HepG2 (cell line): Measurements from ENCODE around the gene ERF. TPM values are rescaled to one million over a fixed set of nuclear protein-coding genes. Genes with fewer than 3 reads are reported as not detected.
A peak's percentile ranks its signal among the peaks of the same experiment; 100 is the strongest.

ENCODE experiments used
- ATF1 ChIP-seq: IDR thresholded peaks from 2 replicates; pipeline ENCODE4 v1.6.1; 2016; ENCODE audit warnings: mild to moderate bottlenecking, control low read depth
- ATF7 ChIP-seq, 2 experiments: fragments of 450-650 bp in 1 of 2; sonication (generic) in 1 of 2; formaldehyde crosslinking in 1 of 2; IDR thresholded peaks; 2 replicates each; pipeline versions ENCODE4 v1.4.0 to v1.6.1; 2016 to 2020; ENCODE audit warnings: antibody characterized with exemption in 1 of 2, mild to moderate bottlenecking in 1 of 2, missing genetic modification reagents in 1 of 2
- BRCA1 ChIP-seq: sonication (generic); formaldehyde crosslinking; IDR thresholded peaks from 2 replicates; pipeline ENCODE4 v1.4.0; 2020; ENCODE audit warnings: missing genetic modification reagents
- CBFB ChIP-seq: sonication (generic); formaldehyde crosslinking; IDR thresholded peaks from 2 replicates; pipeline ENCODE4 v1.4.0; 2020; ENCODE audit warnings: missing genetic modification reagents
- CENPBD1 ChIP-seq: sonication (generic); formaldehyde crosslinking; IDR thresholded peaks from 2 replicates; pipeline ENCODE4 v1.8.0; 2022; ENCODE audit warnings: missing genetic modification reagents, low read depth, mild to moderate bottlenecking, borderline replicate concordance
- CREB1 ChIP-seq, 2 experiments: fragments of 450-650 bp in 1 of 2; IDR thresholded peaks; 2 replicates each; pipeline ENCODE4 v1.6.1; 2016 to 2017; ENCODE audit warnings: control low read depth in 1 of 2, mild to moderate bottlenecking in 1 of 2, missing compliant biosample characterization in 1 of 2, missing genetic modification characterization in 1 of 2
- EEA1 ChIP-seq: sonication (generic); formaldehyde crosslinking; IDR thresholded peaks from 2 replicates; pipeline ENCODE4 v1.5.1; 2020; ENCODE audit warnings: mild to moderate bottlenecking, missing genetic modification reagents, borderline replicate concordance
- EP300 ChIP-seq, 3 experiments: sonication (generic) in 1 of 3; formaldehyde crosslinking in 1 of 3; IDR thresholded peaks; 2 replicates each; pipeline versions ENCODE4 v1.5.1 to v1.6.1; 2011 to 2020; ENCODE audit warnings: low read depth in 2 of 3, low read length in 2 of 3, borderline replicate concordance in 1 of 3, improper control_type of control experiment in 1 of 3, mild to moderate bottlenecking in 1 of 3, missing genetic modification reagents in 1 of 3, moderate library complexity in 1 of 3
- FOSL2 ChIP-seq: sonication (generic); formaldehyde crosslinking; IDR thresholded peaks from 2 replicates; pipeline ENCODE4 v1.4.0; 2020; ENCODE audit warnings: missing genetic modification reagents
- GFI1 ChIP-seq: sonication (generic); formaldehyde crosslinking; IDR thresholded peaks from 2 replicates; pipeline ENCODE4 v1.5.0; 2020; ENCODE audit warnings: missing genetic modification reagents, mild to moderate bottlenecking, borderline replicate concordance
- JARID2 ChIP-seq: sonication (generic); formaldehyde crosslinking; IDR thresholded peaks from 2 replicates; pipeline ENCODE4 v1.8.1; 2023; ENCODE audit warnings: missing genetic modification reagents, inconsistent platforms; ENCODE audit not compliant: insufficient replicate concordance
- KLF12 ChIP-seq: sonication (generic); formaldehyde crosslinking; IDR thresholded peaks from 2 replicates; pipeline ENCODE4 v1.4.0; 2020; ENCODE audit warnings: missing genetic modification reagents, borderline replicate concordance
- KMT2A ChIP-seq: sonication (generic); formaldehyde crosslinking; IDR thresholded peaks from 2 replicates; pipeline ENCODE4 v1.4.0; 2020; ENCODE audit warnings: missing genetic modification reagents
- MEIS1 ChIP-seq: sonication (generic); formaldehyde crosslinking; IDR thresholded peaks from 2 replicates; pipeline ENCODE4 v1.9.0; 2021; ENCODE audit warnings: mild to moderate bottlenecking, missing genetic modification reagents, moderate library complexity, borderline replicate concordance
- RCOR2 ChIP-seq: IDR thresholded peaks from 2 replicates; pipeline ENCODE4 v1.6.1; 2016; ENCODE audit warnings: missing biosample characterization, missing genetic modification reagents
- RFXAP ChIP-seq: sonication (generic); formaldehyde crosslinking; IDR thresholded peaks from 2 replicates; pipeline ENCODE4 v1.4.0; 2020; ENCODE audit warnings: missing genetic modification reagents, borderline replicate concordance
- TBX2 ChIP-seq: sonication (generic); formaldehyde crosslinking; IDR thresholded peaks from 2 replicates; pipeline ENCODE4 v1.5.0; 2020; ENCODE audit warnings: missing genetic modification reagents, mild to moderate bottlenecking, borderline replicate concordance
- THAP11 ChIP-seq: IDR thresholded peaks from 2 replicates; pipeline ENCODE4 v1.6.1; 2016; ENCODE audit warnings: missing biosample characterization, missing genetic modification reagents
- ZBTB3 ChIP-seq: sonication (generic); formaldehyde crosslinking; IDR thresholded peaks from 2 replicates; pipeline ENCODE4 v1.4.0; 2020; ENCODE audit warnings: low read depth, mild to moderate bottlenecking, moderate library complexity, missing genetic modification reagents, borderline replicate concordance
- ZEB1 ChIP-seq: IDR thresholded peaks from 2 replicates; pipeline ENCODE4 v1.6.1; 2012; ENCODE audit warnings: mild to moderate bottlenecking, low read depth, inconsistent platforms; ENCODE audit not compliant: insufficient replicate concordance
- ZFP1 ChIP-seq: IDR thresholded peaks from 2 replicates; pipeline ENCODE4 v1.6.1; 2016
- ZFP36L2 ChIP-seq: sonication (generic); formaldehyde crosslinking; IDR thresholded peaks from 2 replicates; pipeline ENCODE4 v1.4.0; 2020; ENCODE audit warnings: missing genetic modification reagents
- ZNF17 ChIP-seq: sonication (generic); formaldehyde crosslinking; IDR thresholded peaks from 2 replicates; pipeline ENCODE4 v1.5.0; 2020; ENCODE audit warnings: mild to moderate bottlenecking, missing genetic modification reagents
- ZNF546 ChIP-seq: sonication (generic); formaldehyde crosslinking; conservative IDR thresholded peaks from 2 replicates; pipeline ENCODE4 v1.8.1; 2023; ENCODE audit warnings: mild to moderate bottlenecking, missing genetic modification reagents
- ZNF75D ChIP-seq: sonication (generic); formaldehyde crosslinking; IDR thresholded peaks from 2 replicates; pipeline ENCODE4 v1.8.1; 2023; ENCODE audit warnings: missing genetic modification reagents, mild to moderate bottlenecking, borderline replicate concordance
- ZZZ3 ChIP-seq: sonication (generic); formaldehyde crosslinking; IDR thresholded peaks from 2 replicates; pipeline ENCODE4 v1.4.0; 2020; ENCODE audit warnings: missing genetic modification reagents, mild to moderate bottlenecking, borderline replicate concordance
- polyA plus RNA-seq, 8 experiments: library from polyadenylated mRNA; depleted of rRNA in 3 of 8; stranded (reverse) in 7 of 8; unstranded in 1 of 8; fragments of >200 nt; fragmentation: Illumina TruSeq in 4 of 8; extraction: Trizol in 4 of 8; gene quantifications; 2 replicates each; pipeline versions ENCODE4 v1.2.1 to v1.2.3, GENCODE V29; 2011 to 2016; ENCODE audit warnings: low read depth in 4 of 8, missing spikeins in 1 of 8, mixed read lengths in 1 of 8; ENCODE audit not compliant: insufficient read depth in 1 of 8
- total RNA-seq, 5 experiments: library from RNA; depleted of rRNA; stranded (reverse); fragments of >200 nt; fragmentation: Illumina TruSeq; extraction: Trizol; gene quantifications; 2 replicates each; pipeline ENCODE4 v1.2.3, GENCODE V29; 2016; ENCODE audit warnings: low read depth in 1 of 5
- TF ChIP-seq, protein P1 (sequence below), 2 experiments: fragments of 450-650 bp in 1 of 2; sonication (generic) in 1 of 2; formaldehyde crosslinking; IDR thresholded peaks; 2 replicates each; pipeline versions ENCODE4 v1.5.0 to v1.8.0; 2020 to 2022; ENCODE audit warnings: mild to moderate bottlenecking in 1 of 2, missing genetic modification reagents in 1 of 2
- TF ChIP-seq, protein P2 (sequence below): sonication (generic); formaldehyde crosslinking; IDR thresholded peaks from 2 replicates; pipeline ENCODE4 v1.5.0; 2020; ENCODE audit warnings: mild to moderate bottlenecking, missing genetic modification reagents

Gene ERF
- total and polyA plus RNA-seq, 2 of the 13 experiments (the other 11 are each of a cell fraction or from before 2014, with no cell fraction given) = 67.1 to 69.9 TPM

GRCh38 chr19:42268142-42268703 is 13.3 kb upstream of the ERF start (continued):
- TF ChIP-seq ZNF546 (CRISPR knock-in tag) (0 out of 2 replicates have a peak, but pooled peaks have one; percentile 70), BRCA1 (CRISPR knock-in tag) (no peak), ZNF75D (no peak), FOSL2 (CRISPR knock-in tag) (peak; percentile 71), MEIS1 (no peak; the same call in 1 of the 2 replicates), CBFB (no peak; the same call in 1 of the 2 replicates), RFXAP (CRISPR knock-in tag) (peak; percentile 99), RCOR2 (CRISPR knock-in tag) (no peak), KLF12 (no peak), ZZZ3 (no peak), GFI1 (no peak), ZEB1 (no peak), KMT2A (CRISPR knock-in tag) (no peak), TBX2 (CRISPR knock-in tag) (peak; percentile 72; the same call in 1 of the 2 replicates), THAP11 (no peak), ATF1 (CRISPR knock-in tag) (no peak), JARID2 (no peak), CREB1 (IDR thresholded peaks at IDR 0.05) (peak; percentile 83), CREB1 (CRISPR knock-in tag; IDR thresholded peaks at IDR 0.05) (no peak), ATF7 (IDR thresholded peaks at IDR 0.05) (peak; percentile 99), ATF7 (CRISPR knock-in tag; IDR thresholded peaks at IDR 0.05) (peak; percentile 100), ZNF17 (CRISPR knock-in tag) (no peak), ZFP1 (CRISPR knock-in tag) (no peak), ZBTB3 (CRISPR knock-in tag) (no peak), ZFP36L2 (CRISPR knock-in tag) (no peak), CENPBD1 (CRISPR knock-in tag) (no peak), EP300 (IDR thresholded peaks at IDR 0.05; ENCODE audit: low read depth in 2 of 2, low read length in 2 of 2) (peak; percentile 69 to 77; a peak in 3 of 4 replicates), EP300 (CRISPR knock-in tag; IDR thresholded peaks at IDR 0.05; ENCODE audit: borderline replicate concordance) (peak; percentile 72; the same call in 1 of the 2 replicates), EEA1 (CRISPR knock-in tag) (no peak)
- TF ChIP-seq, protein P1, sequence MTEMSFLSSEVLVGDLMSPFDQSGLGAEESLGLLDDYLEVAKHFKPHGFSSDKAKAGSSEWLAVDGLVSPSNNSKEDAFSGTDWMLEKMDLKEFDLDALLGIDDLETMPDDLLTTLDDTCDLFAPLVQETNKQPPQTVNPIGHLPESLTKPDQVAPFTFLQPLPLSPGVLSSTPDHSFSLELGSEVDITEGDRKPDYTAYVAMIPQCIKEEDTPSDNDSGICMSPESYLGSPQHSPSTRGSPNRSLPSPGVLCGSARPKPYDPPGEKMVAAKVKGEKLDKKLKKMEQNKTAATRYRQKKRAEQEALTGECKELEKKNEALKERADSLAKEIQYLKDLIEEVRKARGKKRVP (CRISPR knock-in tag; IDR thresholded peaks at IDR 0.05) = peak in 1 of 2 experiments; percentile 49; a peak in 1 of 4 replicates
- TF ChIP-seq, protein P2, sequence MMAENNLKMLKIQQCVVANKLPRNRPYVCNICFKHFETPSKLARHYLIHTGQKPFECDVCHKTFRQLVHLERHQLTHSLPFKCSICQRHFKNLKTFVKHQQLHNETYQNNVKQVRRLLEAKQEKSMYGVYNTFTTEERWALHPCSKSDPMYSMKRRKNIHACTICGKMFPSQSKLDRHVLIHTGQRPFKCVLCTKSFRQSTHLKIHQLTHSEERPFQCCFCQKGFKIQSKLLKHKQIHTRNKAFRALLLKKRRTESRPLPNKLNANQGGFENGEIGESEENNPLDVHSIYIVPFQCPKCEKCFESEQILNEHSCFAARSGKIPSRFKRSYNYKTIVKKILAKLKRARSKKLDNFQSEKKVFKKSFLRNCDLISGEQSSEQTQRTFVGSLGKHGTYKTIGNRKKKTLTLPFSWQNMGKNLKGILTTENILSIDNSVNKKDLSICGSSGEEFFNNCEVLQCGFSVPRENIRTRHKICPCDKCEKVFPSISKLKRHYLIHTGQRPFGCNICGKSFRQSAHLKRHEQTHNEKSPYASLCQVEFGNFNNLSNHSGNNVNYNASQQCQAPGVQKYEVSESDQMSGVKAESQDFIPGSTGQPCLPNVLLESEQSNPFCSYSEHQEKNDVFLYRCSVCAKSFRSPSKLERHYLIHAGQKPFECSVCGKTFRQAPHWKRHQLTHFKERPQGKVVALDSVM (CRISPR knock-in tag) = no peak
